IPS-20b (cell line): ENCODE measurements around the gene SHISA5.
"Not testable (repeated sequence)": the region's sequence is repeated elsewhere in the genome, so short reads cannot be mapped to it uniquely, and the experiment has no call there.

ENCODE experiments used
- H3K27ac ChIP-seq: one replicate; pipeline ENCODE4 v1.5.1; 2013; ENCODE audit warnings: low read length
- H3K27me3 ChIP-seq: 2 replicates; pipeline ENCODE4 v1.6.1; 2013; ENCODE audit warnings: mild to moderate bottlenecking, low read length, inconsistent platforms; ENCODE audit not compliant: insufficient read depth
- H3K36me3 ChIP-seq: 2 replicates; pipeline ENCODE4 v1.6.1; 2013; ENCODE audit warnings: low read depth, mild to moderate bottlenecking, inconsistent platforms, low read length, moderate library complexity; ENCODE audit not compliant: insufficient read depth
- H3K4me1 ChIP-seq: 2 replicates; pipeline ENCODE4 v1.6.1; 2013; ENCODE audit warnings: mild to moderate bottlenecking, control low read depth, inconsistent platforms, low read length, moderate library complexity; ENCODE audit not compliant: insufficient read depth
- H3K4me3 ChIP-seq: 2 replicates; pipeline ENCODE4 v1.5.1; 2013; ENCODE audit warnings: mild to moderate bottlenecking, low read length, inconsistent platforms
- H3K9ac ChIP-seq: 2 replicates; pipeline ENCODE4 v1.6.1; 2013; ENCODE audit warnings: low read depth, mild to moderate bottlenecking, inconsistent platforms, low read length, moderate library complexity
- H3K9me3 ChIP-seq: 2 replicates; pipeline ENCODE4 v1.6.1; 2013; ENCODE audit warnings: mild to moderate bottlenecking, low read depth, low read length, inconsistent platforms; ENCODE audit not compliant: insufficient read depth

SHISA5 gene

DNA sequence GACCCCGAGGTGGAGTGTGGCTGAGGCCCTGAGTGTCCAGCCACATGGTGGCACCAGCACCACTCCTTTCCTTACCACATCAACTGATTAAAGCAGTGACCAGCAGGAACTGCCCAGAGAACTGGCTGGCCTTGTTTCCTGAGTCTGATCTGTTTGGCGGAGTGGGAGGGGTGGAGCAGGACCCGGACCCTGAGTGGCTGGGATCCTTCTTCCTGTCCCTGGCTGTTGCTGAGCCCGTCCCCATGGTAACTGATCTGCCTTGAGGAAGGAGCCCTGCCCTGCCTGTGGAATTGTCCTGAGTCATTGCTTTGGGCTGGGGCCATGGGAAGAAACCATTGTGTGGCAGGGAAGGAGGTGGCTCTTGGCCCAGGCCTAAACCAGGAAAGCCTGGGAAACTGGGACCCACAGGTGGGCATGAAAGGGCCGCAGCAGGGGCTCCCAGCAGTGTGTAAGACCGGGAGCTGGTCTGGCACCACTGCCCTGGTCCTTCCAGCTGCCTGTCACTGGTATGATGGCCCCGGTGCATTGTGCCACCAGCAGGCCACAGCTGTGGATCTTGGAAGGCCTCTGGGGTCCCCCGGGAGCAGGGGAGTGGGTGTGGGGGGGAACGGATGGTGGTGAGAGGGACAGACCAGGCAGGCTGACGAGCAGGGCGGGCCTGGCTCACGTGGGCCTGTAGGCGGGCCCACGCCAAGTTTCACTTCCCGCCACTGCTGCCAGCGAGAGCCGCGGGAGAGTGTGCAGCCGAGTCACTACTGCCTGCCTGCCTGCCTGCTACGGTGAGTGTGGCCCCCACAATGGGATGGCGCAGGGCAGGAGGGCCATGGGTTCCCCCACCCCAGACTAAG, 38.2 kb downstream of the SHISA5 start:
- Histone ChIP-seq H3K9ac (peak overlapping the region; percentile 84), H3K27ac (peak overlapping the region; percentile 71), H3K27me3 (no peaks in the 10 kb centered on the region), H3K9me3 (no peaks in the 10 kb centered on the region), H3K4me3 (no peak overlapping the region; the same call in 1 of the 2 replicates), H3K4me1 (peaks cover 4% of the 10 kb centered on the region; the same call in 1 of the 2 replicates), H3K36me3 (peaks cover 44% of the 10 kb centered on the region)

DNA sequence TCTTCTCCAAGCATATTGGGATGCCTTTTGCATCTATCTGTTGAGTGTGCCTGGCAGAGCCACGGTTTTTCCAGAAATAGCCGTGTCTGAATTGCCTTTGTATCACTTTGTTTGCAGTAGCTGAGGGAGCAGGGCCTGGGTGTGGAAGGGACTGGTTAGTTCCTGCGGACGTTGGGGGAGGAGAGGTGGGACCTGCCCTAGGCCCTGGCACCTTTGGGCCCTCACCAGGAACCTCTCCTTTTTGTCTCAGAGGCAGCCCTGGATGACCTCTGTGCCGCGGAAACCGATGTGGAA, 38.8 kb downstream of the SHISA5 start:
- H3K4me3 ChIP-seq = no peak overlapping the region
- H3K27ac ChIP-seq = peak overlapping the region; percentile 69
- H3K9ac ChIP-seq = peak overlapping the region; percentile 43; the same call in 1 of the 2 replicates
- H3K4me1 ChIP-seq = peaks cover 4% of the 10 kb centered on the region; the same call in 1 of the 2 replicates
- H3K9me3 ChIP-seq = no peaks in the 10 kb centered on the region
- H3K36me3 ChIP-seq = peaks cover 49% of the 10 kb centered on the region
- H3K27me3 ChIP-seq = no peaks in the 10 kb centered on the region

DNA sequence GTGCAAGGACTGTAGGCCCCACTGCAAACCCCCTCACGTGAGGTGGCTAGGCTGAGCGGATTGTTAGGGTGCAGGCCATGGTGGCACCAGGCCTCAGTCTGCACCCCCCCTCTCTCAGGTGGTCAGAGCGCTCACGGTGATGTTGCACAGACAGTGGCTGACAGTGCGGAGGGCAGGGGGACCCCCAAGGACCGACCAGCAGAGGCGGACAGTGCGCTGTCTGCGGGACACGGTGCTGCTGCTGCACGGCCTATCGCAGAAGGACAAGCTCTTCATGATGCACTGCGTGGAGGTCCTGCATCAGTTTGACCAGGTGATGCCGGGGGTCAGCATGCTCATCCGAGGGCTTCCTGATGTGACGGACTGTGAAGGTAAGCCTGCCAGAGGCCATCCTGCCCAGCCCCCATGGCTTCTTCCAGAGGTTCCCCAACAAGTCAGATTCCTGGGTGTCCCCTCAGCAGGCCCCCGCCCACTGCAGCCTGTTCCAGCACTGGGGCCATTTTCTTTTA, 39.2 kb downstream of the SHISA5 start:
- Histone ChIP-seq H3K9me3 (no peaks in the 10 kb centered on the region), H3K4me1 (peaks cover 4% of the 10 kb centered on the region; the same call in 1 of the 2 replicates), H3K36me3 (peaks cover 49% of the 10 kb centered on the region), H3K27ac (peak overlapping the region; percentile 69), H3K4me3 (no peak overlapping the region), H3K27me3 (no peaks in the 10 kb centered on the region), H3K9ac (peak overlapping the region; percentile 43; the same call in 1 of the 2 replicates)

GRCh38 chr3:48463703-48464102, 40.3 kb downstream of the SHISA5 start:
- Histone ChIP-seq H3K4me3 (no peak overlapping the region), H3K9me3 (no peaks in the 10 kb centered on the region), H3K4me1 (peaks cover 4% of the 10 kb centered on the region; the same call in 1 of the 2 replicates), H3K36me3 (peaks cover 49% of the 10 kb centered on the region), H3K27me3 (no peaks in the 10 kb centered on the region), H3K27ac (no peak overlapping the region), H3K9ac (no peak overlapping the region)

GRCh38 chr3:48461767-48462166, 42.2 kb downstream of the SHISA5 start:
- H3K27ac ChIP-seq = not testable (repeated sequence)

DNA sequence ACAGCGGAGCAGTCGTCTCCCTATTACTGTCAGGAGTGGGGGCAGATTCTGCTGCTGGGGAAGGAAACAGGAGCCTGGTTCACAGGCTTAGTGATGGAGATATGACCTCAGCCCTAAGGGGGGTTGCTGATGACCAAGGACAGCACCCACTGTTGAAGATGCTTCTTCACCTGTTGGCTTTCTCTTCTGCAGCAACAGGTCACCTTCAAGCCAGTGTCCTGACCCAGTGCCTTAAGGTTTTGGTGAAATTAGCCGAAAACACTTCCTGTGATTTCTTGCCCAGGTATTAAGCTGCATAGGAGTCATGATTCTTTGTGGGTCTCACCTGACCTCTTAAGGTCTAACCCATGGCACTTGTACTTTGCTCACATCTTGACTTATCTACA, 43.5 kb downstream of the SHISA5 start:
- no peaks in the 10 kb centered on the region for H3K9me3 ChIP-seq
- peaks cover 52% of the 10 kb centered on the region for H3K36me3 ChIP-seq
- no peaks in the 10 kb centered on the region for H3K4me1 ChIP-seq
- no peak overlapping the region for H3K4me3 ChIP-seq
- no peak overlapping the region for H3K9ac ChIP-seq
- H3K27me3 ChIP-seq = no peaks in the 10 kb centered on the region
- no peak overlapping the region for H3K27ac ChIP-seq

More at GRCh38 chr3:48461767-48462166, 42.2 kb downstream of the SHISA5 start:
- H3K9me3 ChIP-seq, H3K9ac ChIP-seq, H3K4me3 ChIP-seq, H3K4me1 ChIP-seq, H3K27me3 ChIP-seq: not testable (repeated sequence)
- peaks cover 41% of the 10 kb centered on the region for H3K36me3 ChIP-seq

DNA sequence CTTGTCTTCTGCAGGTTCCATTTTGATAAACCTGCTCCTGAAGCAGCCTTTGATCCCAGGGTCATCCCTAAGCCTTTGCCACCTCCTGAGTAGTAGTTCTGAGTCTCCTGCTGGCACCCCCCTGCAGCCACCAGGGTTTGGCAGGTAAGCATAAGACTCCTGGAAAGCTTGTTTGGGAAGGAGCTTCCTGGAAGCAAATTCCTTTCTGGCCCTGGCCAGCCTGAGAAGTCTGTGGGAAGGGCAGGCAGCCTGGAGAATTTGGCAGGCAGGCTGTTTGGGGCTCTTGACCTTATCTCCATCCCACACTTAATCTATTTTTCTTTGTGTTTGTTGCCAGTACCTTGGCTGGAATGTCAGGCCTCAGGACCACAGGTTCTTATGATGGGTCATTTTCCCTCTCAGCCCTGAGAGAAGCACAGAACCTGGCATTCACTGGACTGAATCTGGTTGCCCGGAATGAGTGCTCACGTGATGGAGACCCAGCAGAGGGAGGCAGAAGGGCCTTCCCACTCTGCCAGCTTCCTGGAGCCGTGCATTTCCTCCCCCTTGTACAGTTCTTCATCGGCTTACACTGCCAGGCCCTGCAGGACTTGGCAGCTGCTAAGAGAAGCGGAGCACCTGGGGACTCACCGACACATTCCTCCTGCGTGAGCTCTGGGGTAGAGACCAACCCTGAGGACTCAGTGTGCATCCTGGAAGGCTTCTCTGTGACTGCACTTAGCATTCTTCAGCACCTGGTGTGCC, 44.0 kb downstream of the SHISA5 start:
- Histone ChIP-seq H3K27me3 (no peaks in the 10 kb centered on the region), H3K4me3 (no peak overlapping the region), H3K9me3 (no peaks in the 10 kb centered on the region), H3K27ac (no peak overlapping the region), H3K4me1 (no peaks in the 10 kb centered on the region), H3K9ac (no peak overlapping the region), H3K36me3 (peaks cover 57% of the 10 kb centered on the region)

GRCh38 chr3:48459331-48459730, 44.6 kb downstream of the SHISA5 start:
- Histone ChIP-seq H3K27ac (no peak overlapping the region), H3K9me3 (no peaks in the 10 kb centered on the region), H3K36me3 (peaks cover 63% of the 10 kb centered on the region), H3K4me1 (no peaks in the 10 kb centered on the region), H3K9ac (no peak overlapping the region), H3K27me3 (no peaks in the 10 kb centered on the region), H3K4me3 (no peak overlapping the region)

- Histone ChIP-seq H3K4me1 (no peaks in the 10 kb centered on the region), H3K27me3 (no peaks in the 10 kb centered on the region), H3K9ac (no peak overlapping the region), H3K27ac (no peak overlapping the region), H3K9me3 (no peaks in the 10 kb centered on the region), H3K36me3 (peaks cover 92% of the 10 kb centered on the region), H3K4me3 (no peak overlapping the region)
These were observed 47.5 kb downstream of the SHISA5 start for GRCh38 chr3:48456456-48456855.

- Histone ChIP-seq H3K4me3 (no peak overlapping the region), H3K4me1 (peaks cover 5% of the 10 kb centered on the region), H3K9ac (no peak overlapping the region), H3K9me3 (no peaks in the 10 kb centered on the region), H3K36me3 (peaks cover 65% of the 10 kb centered on the region), H3K27me3 (no peaks in the 10 kb centered on the region), H3K27ac (no peak overlapping the region)
These were observed 52.7 kb downstream of the SHISA5 start for GRCh38 chr3:48451270-48451669.

DNA sequence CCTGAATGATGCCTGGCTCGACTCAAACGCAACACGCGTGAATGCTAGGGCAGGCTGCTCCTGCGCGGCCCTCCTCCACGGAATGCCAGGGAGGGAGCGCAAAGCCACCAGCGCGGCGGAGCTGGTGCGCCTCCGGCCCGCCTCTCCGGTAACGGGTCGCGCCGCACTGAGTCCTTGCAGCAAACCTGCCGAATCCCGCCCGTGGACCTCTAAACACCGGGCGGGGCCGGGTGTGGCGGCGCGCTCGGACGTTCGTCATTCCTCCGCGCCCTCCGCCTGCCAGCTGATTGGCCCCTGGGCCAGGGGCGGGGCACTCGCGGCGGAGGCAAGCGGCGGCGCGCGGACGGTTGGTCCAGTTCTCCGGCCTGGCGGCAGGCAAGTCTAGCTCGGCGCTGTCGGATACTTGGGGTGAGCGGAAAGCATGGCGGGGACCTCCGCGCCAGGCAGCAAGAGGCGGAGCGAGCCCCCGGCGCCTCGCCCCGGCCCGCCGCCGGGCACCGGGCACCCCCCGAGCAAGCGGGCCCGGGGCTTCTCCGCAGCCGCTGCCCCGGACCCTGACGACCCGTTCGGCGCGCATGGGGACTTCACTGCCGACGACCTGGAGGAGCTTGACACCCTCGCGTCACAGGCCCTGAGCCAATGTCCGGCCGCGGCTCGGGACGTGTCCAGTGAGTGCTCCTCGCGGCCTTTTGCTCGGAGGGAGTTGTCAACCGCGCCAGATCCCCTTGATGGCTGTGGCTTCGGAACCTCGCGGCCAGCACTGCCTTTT, 57.4 kb downstream of the SHISA5 start, which contains the start of gene ATRIP:
TSS of gene ATRIP (plus strand) at position 313 of the 769 bp plus-strand sequence. CDS start at position 422, 109 bp downstream.
- H3K27me3 ChIP-seq = no peaks in the 10 kb centered on the region
- H3K4me1 ChIP-seq = peaks cover 6% of the 10 kb centered on the region
- peak within 1 kb of the TSS; percentile 95 for H3K9ac ChIP-seq
- no peak within 1 kb of the TSS for H3K27ac ChIP-seq
- peaks cover 51% of the 10 kb centered on the region for H3K36me3 ChIP-seq
- H3K9me3 ChIP-seq = no peaks in the 10 kb centered on the region
- peak within 1 kb of the TSS; percentile 99 for H3K4me3 ChIP-seq
